Hematopoietic multipotent progenitor cell treated with erythropoietin and hydrocortisone succinate and interleukin-3 and kit ligand, for 6 days (in vitro differentiated cells): Measurements from ENCODE around the gene DAPL1.

ENCODE experiments used
- DNase-seq: peaks from one replicate; pipeline ENCODE4 v3.0.0-alpha.2; 2015

Gene DAPL1

GRCh38 chr2:158778243-158778642 lies 16.9 kb upstream of the DAPL1 start:
- no peak for DNase-seq

GRCh38 chr2:158779621-158780020 lies 15.5 kb upstream of the DAPL1 start:
- DNase-seq: no peak

- DNase-seq: no peak
These were observed 13.7 kb upstream of the DAPL1 start for GRCh38 chr2:158781353-158781961.

GRCh38 chr2:158782136-158782535 lies 13.0 kb upstream of the DAPL1 start:
- no peak for DNase-seq

- DNase-seq: no peak
These were observed 12.5 kb upstream of the DAPL1 start for GRCh38 chr2:158782616-158783015.

GRCh38 chr2:158783923-158784322 lies 11.2 kb upstream of the DAPL1 start:
- no peak for DNase-seq

GRCh38 chr2:158786897-158787296 lies 8.2 kb upstream of the DAPL1 start:
- no peak for DNase-seq

- no peak for DNase-seq
These were observed 6.2 kb upstream of the DAPL1 start for GRCh38 chr2:158788951-158789350.

- DNase-seq: no peak
These were observed 1.5 kb downstream of the DAPL1 start for GRCh38 chr2:158796652-158797051.

GRCh38 chr2:158797963-158798700 lies 3.0 kb downstream of the DAPL1 start:
- DNase-seq: no peak

GRCh38 chr2:158799181-158799580 lies 4.1 kb downstream of the DAPL1 start:
- DNase-seq: no peak

- no peak for DNase-seq
These were observed 8.4 kb downstream of the DAPL1 start for GRCh38 chr2:158803506-158803905.

GRCh38 chr2:158805255-158805654 lies 10.1 kb downstream of the DAPL1 start:
- no peak for DNase-seq

- no peak for DNase-seq
These were observed 10.8 kb downstream of the DAPL1 start for GRCh38 chr2:158805936-158806335.

- DNase-seq: no peak
These were observed 11.8 kb downstream of the DAPL1 start for GRCh38 chr2:158806941-158807340.

- no peak for DNase-seq
These were observed 13.3 kb downstream of the DAPL1 start for GRCh38 chr2:158808426-158808825.

- no peak for DNase-seq
These were observed 14.7 kb downstream of the DAPL1 start for GRCh38 chr2:158809816-158810215.

- no peak for DNase-seq
These were observed 15.8 kb downstream of the DAPL1 start for GRCh38 chr2:158810731-158811460.

GRCh38 chr2:158815166-158815565 lies 20.0 kb downstream of the DAPL1 start:
- no peak for DNase-seq

- no peak for DNase-seq
These were observed 20.5 kb downstream of the DAPL1 start for GRCh38 chr2:158815658-158816057.

GRCh38 chr2:158817588-158817987 lies 22.5 kb downstream of the DAPL1 start:
- DNase-seq: no peak

GRCh38 chr2:158818511-158818910 lies 23.4 kb downstream of the DAPL1 start:
- no peak for DNase-seq

- no peak for DNase-seq
These were observed 27.1 kb downstream of the DAPL1 start for GRCh38 chr2:158822193-158822592.
